Measurements from ENCODE around the gene SCML1. TPM values are rescaled to one million over a fixed set of nuclear protein-coding genes. Genes with fewer than 3 reads are reported as not detected.

Gene SCML1
- total and polyA plus RNA-seq, 10 of the 15 experiments (the other 5 are each of a cell fraction or from before 2014, with no cell fraction given), result 0.62 to 48.3 (median 1.6) TPM

DNA sequence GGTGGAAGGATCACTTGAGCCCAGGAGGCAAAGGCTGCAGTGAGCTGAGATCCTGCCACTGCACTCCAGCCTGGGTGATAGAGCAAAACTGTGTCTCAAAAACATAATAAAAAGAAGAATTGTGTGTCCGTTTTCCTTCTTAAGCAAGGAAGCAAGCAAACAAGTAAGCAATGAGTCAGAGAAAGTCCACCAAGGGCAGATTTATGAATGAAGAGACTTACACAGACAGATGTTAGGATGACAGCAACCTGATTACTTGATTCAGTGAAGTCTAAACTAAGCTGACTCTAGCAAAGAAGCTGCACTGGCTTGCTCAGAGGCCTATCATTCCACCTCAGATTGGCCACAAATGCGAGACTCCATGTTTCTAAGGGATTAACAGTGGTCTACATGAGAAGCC is 34.1 kb upstream of the SCML1 start (continued):
- TF ChIP-seq USF1 (IDR thresholded peaks at IDR 0.05; ENCODE audit: borderline replicate concordance, extremely low read length, insufficient read depth, low read depth, low read length) (no peak), RAD51 (IDR thresholded peaks at IDR 0.05) (no peak), MTA2 (IDR thresholded peaks at IDR 0.05; ENCODE audit: low read depth) (no peak), CHD4 (IDR thresholded peaks at IDR 0.05) (no peak), POLR2AphosphoS5 (IDR thresholded peaks at IDR 0.05; ENCODE audit: low read length) (no peak)
- TF ChIP-seq, protein P1, sequence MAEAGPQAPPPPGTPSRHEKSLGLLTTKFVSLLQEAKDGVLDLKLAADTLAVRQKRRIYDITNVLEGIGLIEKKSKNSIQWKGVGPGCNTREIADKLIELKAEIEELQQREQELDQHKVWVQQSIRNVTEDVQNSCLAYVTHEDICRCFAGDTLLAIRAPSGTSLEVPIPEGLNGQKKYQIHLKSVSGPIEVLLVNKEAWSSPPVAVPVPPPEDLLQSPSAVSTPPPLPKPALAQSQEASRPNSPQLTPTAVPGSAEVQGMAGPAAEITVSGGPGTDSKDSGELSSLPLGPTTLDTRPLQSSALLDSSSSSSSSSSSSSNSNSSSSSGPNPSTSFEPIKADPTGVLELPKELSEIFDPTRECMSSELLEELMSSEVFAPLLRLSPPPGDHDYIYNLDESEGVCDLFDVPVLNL (IDR thresholded peaks at IDR 0.05; ENCODE audit: low read depth, low read length), result no peak

- ChIA-PET CTCF (no interaction called here), SMC1A (ENCODE audit: uncharacterized antibody, unreplicated experiment) (no interaction called here), POLR2A (no interaction called here), RAD21 (ENCODE audit: unreplicated experiment) (no interaction called here)
- intact Hi-C loops (cut with micrococcal nuclease; ENCODE audit: unreplicated experiment) (no loop called here), in situ Hi-C loops (cut with MboI) (no loop called here)
- no peak for DNase-seq (ENCODE audit: low read depth, low spot score)
- no peak overlapping the region for H2AFZ ChIP-seq (ENCODE audit: control insufficient read depth, low read depth, low read length)
- no peaks in the 10 kb centered on the region for H3K9me3 ChIP-seq (replicated peaks; ENCODE audit: control insufficient read depth, insufficient read depth, low read length)
- no peaks in the 10 kb centered on the region for H3K79me2 ChIP-seq (ENCODE audit: control insufficient read depth, insufficient read depth, low read length)
- BruUV-seq (replicated peaks), result no TSS peak
- H3K4me1 ChIP-seq (ENCODE audit: control insufficient read depth, insufficient read depth, low read length), result no peaks in the 10 kb centered on the region
- no peak for FAIRE-seq
- H3K4me3 ChIP-seq, result no peak overlapping the region
- no peak for ATAC-seq
- H4K20me1 ChIP-seq (ENCODE audit: control insufficient read depth, insufficient read depth), result no peaks in the 10 kb centered on the region
- H3K27me3 ChIP-seq (replicated peaks in 1 of 2; ENCODE audit: control insufficient read depth in 2 of 2, insufficient read depth in 2 of 2, low read length in 1 of 2), result no peaks in the 10 kb centered on the region
- H3K9ac ChIP-seq (ENCODE audit: control insufficient read depth, insufficient read depth, low read length), result no peak overlapping the region
- 0% methylated on average over 2 of the region's 2 CpGs for whole genome bisulfite sequencing (ENCODE audit: insufficient coverage, insufficient replicate concordance, low lambda C conversion rate, missing lambda C conversion rate)
- no peaks in the 10 kb centered on the region for H3K36me3 ChIP-seq (ENCODE audit: control insufficient read depth in 2 of 2, insufficient read depth in 2 of 2, low read length in 1 of 2)
- H3K4me2 ChIP-seq (ENCODE audit: control insufficient read depth, insufficient read depth), result no peak overlapping the region
- H3K27ac ChIP-seq (ENCODE audit: control insufficient read depth, insufficient read depth), result no peak overlapping the region
- TF ChIP-seq RFX5 (IDR thresholded peaks at IDR 0.05; ENCODE audit: low read depth, low read length) (no peak), NFIC (IDR thresholded peaks at IDR 0.05; ENCODE audit: low read depth, low read length) (no peak), EZH2 (IDR thresholded peaks at IDR 0.05; ENCODE audit: borderline replicate concordance, control insufficient read depth, low read depth, low read length) (no peak), CUX1 (IDR thresholded peaks at IDR 0.05; ENCODE audit: insufficient replicate concordance, low read depth, low read length) (no peak), HCFC1 (IDR thresholded peaks at IDR 0.05; ENCODE audit: low read length) (no peak)
- TF ChIP-seq, protein P2, sequence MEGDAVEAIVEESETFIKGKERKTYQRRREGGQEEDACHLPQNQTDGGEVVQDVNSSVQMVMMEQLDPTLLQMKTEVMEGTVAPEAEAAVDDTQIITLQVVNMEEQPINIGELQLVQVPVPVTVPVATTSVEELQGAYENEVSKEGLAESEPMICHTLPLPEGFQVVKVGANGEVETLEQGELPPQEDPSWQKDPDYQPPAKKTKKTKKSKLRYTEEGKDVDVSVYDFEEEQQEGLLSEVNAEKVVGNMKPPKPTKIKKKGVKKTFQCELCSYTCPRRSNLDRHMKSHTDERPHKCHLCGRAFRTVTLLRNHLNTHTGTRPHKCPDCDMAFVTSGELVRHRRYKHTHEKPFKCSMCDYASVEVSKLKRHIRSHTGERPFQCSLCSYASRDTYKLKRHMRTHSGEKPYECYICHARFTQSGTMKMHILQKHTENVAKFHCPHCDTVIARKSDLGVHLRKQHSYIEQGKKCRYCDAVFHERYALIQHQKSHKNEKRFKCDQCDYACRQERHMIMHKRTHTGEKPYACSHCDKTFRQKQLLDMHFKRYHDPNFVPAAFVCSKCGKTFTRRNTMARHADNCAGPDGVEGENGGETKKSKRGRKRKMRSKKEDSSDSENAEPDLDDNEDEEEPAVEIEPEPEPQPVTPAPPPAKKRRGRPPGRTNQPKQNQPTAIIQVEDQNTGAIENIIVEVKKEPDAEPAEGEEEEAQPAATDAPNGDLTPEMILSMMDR (IDR thresholded peaks at IDR 0.05 in 2 of 3, conservative IDR thresholded peaks at IDR 0.05 in 1 of 3; ENCODE audit: control insufficient read depth in 2 of 3, extremely low read depth in 1 of 3, insufficient read depth in 1 of 3, low read depth in 3 of 3, low read length in 3 of 3), result no peak
Observed at GRCh38 chrX:17705211-17705610, 32.1 kb upstream of the SCML1 start.
